OCI-M1 (cell line): ENCODE measurements around the gene FAM124A.

Source experiments
- DNase-seq: peaks from one replicate; lab custom pipeline; 2025; lab: John Stamatoyannopoulos, UW

The FAM124A gene, protein sequence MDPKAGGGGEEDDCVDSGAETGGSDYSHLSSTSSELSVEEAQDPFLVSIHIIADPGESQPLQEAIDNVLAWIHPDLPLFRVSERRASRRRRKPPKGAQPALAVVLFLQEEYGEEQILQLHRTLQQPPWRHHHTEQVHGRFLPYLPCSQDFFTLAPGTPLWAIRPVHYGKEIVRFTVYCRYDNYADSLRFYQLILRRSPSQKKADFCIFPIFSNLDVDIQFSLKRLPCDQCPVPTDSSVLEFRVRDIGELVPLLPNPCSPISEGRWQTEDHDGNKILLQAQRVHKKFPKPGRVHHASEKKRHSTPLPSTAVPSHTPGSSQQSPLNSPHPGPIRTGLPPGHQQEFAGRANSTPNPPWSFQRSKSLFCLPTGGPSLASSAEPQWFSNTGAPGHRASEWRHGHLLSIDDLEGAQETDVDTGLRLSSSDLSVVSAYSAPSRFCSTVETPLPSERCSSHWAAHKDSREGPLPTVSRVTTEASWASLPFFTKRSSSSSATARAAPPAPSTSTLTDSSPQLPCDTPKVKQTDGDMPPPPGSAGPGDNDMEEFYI

DNA sequence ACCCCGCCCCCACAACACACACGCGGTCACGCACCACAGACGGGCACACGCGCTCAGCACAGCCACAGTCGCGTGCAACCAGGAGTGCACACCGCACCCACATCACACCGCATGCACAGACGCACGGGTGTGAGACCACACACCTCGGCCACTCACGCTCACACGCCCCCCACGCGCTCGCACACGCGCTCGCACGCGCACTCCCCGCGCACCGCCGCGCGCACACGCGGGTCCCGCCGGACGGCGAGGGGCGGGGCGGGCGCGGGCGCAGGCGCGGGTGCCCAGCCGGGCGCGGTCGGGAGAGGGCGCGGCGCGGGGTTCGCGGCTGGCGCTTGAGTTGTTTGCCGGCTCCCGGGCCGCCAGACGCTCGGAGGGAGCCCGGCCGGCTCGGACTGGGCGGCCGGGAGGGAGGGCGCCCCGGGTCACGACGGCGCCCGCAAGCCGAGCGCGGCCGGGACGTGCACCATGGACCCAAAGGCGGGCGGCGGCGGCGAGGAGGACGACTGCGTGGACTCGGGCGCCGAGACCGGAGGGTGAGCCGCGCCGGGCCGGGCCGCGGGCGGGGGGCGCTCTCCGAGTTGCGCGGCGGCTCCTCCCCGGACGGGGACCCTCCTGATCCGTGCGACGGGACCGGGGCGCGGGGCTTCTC, at the start of gene FAM124A:
Gene FAM124A (plus strand): TSS at position 362 of the 649 bp plus-strand sequence. CDS start 104 bp downstream, at position 466.
- DNase-seq = peak; percentile 41

DNA sequence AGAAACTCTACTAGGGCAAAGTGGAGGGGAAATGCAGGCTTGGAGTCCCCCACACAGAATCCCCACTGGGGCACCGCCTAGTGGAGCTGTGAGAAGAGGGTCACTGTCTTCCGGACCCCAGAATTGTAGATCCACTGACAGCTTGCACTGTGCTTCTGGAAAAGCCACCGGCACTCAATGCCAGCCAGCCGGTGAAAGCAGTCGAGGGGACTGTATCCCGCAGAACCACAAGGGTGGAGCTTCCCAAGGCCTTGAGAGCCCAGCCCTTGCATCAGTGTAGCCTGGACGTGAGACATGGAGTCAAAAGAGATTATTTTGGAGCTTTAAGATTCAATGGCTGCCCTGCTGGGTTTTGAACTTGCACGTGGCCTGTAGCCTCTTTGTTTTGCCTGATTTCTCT, 47.2 kb upstream of the FAM124A start:
- no peak for DNase-seq

DNA sequence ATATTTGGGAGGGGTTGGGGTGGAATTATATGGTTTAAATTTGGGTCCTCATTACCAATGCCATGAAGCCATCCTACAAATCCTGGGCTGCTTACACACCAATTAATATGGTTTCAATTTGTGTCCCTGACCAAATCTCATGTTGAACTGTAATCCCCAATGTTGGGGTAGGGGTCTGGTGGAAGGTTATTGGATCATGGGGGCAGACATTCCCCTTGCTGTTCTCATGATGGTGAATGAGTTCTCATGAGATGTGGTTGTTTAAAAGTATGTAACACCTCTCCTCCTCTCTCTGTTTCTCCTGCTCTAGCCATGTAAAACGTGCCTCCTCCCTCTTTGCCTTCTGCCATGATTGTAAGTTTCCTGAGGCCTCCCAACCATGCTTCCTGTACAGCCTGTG, 46.6 kb upstream of the FAM124A start:
- no peak for DNase-seq

DNA sequence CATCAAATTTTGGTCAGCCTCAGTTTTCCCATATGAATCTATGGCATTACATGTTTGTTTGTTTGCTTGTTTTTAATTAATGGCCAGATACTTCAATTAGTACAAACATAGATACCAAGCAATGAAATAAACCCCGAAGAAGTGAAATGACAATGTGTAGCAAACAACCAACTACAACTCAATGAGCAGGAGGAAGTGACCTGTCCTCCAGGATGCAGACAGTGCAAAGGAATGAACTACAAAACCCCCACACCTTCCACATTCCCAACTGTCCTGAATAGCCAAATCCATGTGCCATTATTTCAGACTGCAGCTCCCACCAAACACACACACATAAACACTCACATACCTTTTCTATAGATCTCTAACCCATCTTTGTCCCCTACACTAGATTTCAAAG, 45.0 kb upstream of the FAM124A start:
- no peak for DNase-seq

DNA sequence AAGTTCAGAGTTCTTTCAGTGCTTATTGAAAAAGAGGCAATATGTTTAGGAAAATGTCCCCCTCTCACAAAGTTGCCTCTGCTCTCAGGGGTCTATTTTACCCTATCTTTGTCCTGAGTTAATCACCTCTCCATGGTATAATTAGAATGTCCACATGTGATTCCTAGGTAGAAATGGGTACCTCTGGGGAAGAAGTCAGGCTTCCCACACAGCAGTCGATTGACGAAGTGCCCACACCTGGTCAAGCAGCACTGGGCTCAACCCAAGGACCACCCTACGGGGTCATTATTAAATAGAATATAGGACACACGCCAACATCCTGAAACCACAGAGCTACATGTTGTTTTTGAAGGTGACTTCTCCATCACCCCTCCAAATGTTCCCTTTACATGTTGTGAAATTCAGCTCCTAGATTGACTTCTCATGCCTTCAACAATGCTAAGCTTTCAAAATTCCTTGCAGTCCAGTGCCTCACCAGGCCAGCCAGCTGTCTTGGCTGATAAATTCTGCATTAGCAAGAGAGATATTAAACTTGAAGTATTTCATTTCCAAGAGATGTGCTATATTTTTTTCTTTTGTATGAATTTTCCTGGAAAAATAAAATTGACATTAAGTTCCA, 43.6 kb upstream of the FAM124A start:
- no peak for DNase-seq

DNA sequence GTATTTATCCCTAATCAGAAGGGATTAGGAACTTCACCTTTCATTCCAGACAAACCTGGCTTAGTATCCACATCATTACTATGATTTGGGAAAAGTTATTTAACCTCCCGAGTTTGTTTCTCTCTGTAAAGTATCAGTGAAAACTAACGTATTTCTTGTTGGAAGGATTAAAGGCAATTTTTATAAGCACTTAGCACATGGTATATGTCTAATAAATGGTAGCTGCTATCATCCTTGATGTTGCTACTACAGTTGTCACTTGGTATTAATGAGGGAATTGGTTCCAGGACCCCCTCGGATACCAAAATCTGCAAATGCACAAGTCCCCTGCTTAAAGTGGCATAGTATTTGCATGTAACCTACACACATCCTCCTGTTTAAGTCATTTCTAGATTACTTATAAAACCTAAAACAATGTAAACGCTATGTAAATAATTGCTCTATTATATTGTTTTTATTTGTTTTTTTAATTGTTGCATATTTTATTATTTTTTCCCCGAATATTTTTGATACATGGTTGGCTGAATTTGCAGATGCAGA, 42.7 kb upstream of the FAM124A start:
- DNase-seq = no peak

DNA sequence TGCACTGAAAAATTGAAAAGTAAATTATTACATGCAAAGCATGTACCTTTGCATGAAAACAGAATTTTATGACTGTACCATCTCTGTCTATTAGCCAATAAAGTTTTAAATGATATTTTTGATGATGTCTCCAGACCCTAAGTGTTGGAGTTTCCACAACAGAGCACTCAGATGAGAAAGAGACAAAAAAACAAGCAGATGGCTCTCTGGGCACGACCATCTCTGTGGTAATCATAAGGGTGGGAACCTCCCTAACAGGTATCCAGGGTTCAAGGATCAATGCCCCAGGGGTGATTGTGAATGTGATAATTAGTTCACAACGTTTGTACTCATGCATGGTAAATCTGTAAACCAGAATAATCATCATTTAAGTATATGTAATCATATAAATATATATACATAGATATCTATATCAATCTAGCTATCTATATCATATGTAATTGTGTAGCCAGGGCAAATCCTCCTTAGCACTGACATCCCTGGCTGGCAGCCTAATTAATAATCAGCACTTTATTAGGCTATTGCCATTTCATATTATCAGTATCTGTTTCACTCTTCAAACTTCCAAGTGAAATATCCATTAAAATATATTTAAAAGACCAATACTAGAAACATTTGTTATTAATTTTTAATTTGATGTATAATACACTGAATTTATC, 41.2 kb upstream of the FAM124A start:
- no peak for DNase-seq

DNA sequence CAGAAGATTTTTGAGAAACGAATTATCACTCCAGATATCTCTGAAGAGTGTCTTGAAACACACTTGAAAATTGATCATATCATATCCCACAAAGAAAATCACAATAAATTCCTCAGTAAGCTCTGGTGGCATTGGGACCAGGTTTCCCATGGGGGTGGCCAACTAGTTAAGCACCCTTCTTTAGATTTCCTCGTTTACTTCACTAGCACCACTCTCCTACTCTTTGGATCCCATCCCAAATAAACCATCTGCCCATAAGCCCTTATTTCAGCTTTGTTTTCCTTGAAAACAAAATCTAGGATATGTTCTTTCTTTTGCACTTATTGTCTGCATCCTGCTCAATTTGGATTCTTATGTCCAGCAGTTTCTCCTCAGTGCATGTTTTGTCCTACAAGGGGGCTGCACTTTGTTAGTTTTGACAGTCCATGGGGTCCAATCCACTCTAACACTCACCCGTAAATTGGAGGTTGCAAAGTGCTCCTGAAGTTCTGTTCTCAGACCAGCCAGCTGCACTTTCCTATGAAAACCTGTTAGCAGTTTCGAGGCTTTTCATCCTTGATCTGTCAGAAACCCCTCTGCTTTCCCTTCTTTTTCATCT, 40.3 kb upstream of the FAM124A start:
- DNase-seq = no peak

DNA sequence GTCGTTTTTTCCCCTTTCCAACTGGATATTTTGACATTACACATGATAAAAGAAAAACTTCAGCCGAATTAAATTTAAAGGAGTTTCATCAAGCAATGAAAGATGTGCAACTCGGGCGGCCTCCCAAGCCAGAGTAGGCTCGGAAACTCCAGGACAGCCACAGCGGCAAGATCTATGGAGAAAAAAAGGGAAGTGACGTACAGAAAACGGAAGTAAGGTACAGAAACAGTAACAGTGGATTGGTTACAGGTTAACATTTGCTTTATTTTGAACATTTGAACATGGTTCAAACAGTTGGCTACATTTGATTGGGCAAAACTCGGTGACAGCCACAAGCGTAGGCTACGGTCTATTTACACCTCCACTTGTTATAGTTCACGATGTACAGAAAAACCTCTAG, 30.5 kb upstream of the FAM124A start:
- DNase-seq = no peak

DNA sequence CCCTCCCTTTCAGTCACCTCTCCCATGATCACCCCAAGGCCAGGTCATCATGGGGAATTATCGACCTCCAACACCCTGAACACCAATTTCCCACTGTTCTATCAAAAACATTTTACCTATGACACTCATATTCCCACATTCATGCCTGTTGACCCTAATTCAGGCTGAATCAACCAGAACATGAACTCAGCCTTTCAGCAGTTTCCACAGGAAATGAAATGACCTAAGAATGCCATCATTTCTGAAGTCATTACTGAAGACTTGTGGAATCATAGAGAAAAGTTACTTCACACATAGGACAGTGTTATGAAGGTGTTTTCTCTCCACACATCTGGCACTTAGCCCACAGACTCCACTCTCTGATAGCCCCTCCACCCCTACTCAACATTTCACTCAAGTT, 29.9 kb upstream of the FAM124A start:
- no peak for DNase-seq

DNA sequence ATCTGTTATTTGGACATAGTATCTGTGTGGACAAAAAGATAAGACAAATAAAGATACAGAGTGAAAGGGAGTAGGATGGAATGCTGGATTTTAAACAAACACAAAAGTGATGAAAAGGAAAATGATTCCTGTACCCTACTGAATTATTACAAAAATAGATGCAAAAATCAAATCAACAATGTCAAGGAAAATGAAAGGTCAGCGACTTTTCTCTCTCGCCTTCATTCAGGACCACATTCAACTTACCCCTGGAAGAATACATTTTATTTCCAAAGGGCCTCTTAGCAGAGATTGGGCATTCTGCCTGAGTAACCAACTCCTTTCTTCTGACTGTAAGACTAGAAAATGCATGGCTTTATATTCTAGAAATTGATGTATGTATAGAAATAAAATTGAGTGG, 28.8 kb upstream of the FAM124A start:
- DNase-seq = no peak

DNA sequence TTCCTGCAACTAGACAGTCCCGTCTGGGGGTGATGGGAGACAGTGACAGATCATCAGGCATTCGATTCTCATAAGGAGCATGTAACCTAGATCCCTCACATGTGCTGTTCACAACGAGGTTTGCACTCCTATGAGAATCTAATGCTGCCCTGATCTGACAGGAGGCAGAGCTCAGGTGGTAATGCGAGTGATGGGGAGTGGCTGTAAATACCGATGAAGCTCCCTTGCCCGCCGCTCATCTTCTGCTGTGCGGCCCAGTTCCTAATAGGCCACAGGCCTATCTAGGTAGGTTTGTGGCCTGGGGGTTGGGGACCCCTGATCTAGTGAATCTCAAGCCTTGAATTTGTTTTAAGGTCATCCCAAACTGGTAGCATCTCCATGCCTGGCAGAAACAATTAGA, 27.3 kb upstream of the FAM124A start:
- DNase-seq = no peak

DNA sequence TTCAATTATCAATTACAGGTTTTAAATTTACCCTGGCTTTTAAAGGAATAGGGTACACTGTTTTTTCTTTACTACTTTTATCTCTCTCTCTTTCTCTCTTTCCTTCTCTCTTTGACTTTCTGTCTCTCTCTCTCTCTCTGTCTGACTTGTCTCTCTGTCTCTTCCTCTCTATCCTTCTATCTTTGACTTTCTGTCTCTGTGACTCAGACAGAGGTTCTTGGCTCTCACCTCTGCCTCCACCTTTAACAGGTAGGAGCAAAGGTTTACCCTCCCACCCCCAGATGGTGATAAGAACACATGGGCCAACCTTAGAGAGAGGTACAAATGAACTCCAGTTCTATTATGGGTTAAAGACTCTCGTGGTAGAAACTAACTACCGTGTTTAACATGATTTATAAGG, 20.3 kb upstream of the FAM124A start:
- DNase-seq = no peak

DNA sequence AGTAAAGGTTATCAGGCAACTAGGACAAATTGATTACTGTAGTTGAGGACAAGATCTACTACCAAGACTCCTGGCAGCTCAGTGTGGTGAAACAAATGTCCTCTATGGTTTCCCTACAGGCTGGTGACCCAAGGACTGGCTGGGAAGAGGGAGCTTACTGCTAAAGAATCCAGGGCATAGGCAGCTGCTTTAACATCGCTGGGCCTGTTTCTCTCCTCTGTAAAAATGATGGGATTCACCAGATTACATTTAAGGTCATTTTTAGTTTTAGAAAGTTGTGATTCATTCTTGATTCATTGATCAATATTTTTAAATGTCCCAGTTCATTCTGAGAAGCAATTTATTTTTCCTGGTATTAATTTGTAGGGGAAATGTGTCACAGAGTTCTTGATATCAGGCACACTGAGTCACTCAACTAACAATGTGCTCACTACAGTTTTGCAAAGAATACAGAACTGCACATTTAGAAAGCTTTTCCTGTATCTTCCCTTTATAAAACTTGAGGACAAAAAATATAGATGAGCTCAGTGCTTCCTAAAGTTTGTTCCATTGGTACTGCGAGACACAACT, 19.6 kb upstream of the FAM124A start:
- DNase-seq = no peak

DNA sequence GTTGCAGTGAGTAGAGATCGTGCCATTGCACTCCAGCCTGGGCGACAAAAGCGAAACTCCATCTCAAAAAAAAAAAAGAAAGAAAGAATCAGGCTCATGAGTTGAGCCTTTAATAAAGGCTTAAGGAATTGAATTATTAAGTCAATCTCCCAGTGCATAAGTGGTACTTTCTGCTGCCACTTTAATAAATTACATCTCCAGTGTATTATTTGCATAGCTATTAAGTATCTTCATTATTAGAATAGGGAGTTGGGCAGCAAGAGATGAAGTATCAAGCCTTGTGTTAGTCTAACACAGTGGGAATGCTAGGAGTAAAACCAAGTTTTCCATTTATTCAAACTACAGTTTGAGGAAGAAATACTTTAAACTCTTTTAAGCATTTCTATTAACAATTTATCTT, 15.6 kb upstream of the FAM124A start:
- DNase-seq = no peak

DNA sequence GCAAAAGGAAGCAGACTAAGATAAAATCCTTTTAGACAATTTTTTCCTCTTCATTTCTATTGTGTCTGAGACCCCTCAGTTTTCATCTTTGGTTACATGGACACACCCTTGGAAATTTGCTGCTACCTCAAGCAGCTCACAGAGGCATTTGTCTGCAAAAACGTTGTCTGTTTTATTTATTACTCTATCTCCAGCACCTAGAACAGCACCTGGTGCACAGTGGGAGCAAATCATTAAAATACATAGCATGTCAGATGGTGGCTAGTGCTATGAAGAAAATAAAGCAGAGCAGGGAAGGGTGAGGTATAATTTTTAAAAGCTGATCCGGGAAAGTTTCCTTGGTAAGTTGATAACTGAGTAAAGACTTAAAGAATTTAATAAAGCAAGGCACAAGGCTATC, 14.3 kb upstream of the FAM124A start:
- DNase-seq = no peak

DNA sequence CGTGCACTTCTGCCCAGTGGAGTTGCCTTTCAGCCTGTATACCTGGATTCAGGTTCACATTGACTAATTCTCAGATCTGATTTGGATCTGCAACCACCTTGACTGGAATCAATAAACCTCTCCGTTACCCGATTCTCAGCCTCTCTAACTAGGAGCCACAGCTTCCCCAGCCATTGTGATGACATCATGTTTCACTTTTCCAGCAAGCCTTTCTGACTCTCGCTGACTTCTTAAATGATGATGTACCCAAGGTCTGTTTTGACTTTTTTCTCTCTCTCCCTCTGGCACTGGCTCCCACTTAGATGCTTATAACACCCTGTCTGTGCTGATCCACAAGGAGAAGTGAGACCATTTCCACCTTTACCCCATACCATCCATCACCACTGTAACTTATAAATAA, 13.5 kb upstream of the FAM124A start:
- DNase-seq = no peak

DNA sequence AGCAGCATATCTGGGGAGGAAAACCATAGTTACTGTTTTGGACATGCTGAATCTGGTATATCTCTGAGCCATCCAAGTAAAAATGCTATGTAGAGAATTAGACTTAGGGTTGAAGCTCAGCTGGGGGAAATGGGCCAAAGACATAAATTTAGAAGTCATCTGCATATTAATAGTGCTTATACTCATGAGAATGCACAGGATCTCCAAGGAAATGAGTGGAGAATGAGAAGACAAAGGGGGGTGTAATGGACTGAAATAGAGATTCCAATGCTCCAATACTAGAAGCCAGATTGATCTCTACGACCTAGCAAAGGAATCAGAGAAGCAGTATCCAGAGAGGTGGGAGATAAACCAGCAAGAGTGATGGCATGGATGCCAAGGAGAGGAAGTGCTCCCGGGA, 10.3 kb upstream of the FAM124A start:
- no peak for DNase-seq

DNA sequence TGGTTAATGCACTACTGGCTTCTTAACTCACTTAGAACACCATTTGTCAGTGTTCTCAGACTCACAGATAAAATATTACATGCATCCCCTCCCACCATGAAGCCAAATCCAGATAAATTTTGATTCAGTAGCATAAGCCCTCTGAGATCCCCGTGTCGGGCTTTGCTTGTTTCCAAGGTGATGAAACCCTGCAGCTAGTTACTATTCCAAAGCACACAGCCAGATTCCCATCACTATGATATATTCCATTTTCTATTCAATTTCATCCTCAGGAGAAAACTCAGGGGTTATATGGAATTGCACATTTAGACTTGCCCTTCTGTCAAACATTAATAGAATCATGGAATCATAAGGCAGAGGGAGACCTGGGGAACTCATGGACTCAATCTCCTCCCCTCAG, 9.4 kb upstream of the FAM124A start:
- DNase-seq = no peak

DNA sequence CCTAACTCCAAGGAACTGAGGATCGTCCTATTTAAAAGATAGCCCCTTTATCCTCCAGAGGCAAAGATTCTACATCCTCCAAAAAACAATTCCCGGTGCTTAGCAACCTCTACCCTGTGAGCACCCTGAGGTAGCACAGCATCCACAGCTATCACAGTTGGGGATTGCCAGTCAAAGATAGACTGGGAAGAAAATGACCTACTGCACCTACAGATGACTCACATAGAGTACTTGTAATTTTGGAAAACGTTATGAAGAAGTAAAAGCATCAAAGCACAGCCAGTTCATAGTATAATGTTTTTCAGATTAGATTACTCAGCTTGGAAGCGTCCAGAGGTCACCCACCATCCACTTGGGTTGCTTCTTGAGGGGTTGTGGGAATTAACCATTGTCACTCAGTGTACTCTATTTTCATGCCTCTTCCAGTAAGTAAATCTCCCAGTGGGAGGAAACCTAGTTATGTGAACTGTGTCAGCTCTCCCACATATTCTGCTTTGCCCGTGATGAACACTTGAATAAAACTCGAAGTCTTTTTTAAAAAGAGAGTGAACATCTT, 8.9 kb upstream of the FAM124A start:
- DNase-seq = no peak

DNA sequence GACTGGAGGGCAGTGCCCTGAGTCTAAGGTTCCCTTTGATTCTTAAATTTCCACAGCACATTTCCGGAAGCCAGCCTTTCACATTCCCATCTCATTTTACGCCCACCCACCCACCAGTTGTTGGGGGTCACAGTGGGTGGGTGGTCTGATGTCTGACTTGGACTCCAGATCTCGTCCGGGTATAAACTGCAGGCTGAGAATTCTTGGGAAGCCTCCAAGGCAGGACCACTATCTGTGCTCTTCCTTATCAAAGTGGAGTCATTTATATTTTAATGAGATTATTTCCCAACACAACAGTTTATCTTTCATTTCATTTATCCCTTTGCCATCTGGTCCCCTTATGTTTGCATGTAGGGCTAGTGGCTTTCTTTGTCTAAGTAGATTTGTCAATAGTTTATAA, 3.6 kb upstream of the FAM124A start:
- DNase-seq = no peak
